SIG-M5 treated with dmso at 0.1 percent for 504 hours (cell line): ENCODE results near the gene SMAD4.

Source experiments
- DNase-seq: peaks from one replicate; lab custom pipeline; 2025; ENCODE audit not compliant: unreplicated experiment; lab: John Stamatoyannopoulos, UW

Gene SMAD4

GRCh38 chr18:51021226-51021965, 8.6 kb upstream of the SMAD4 start:
- DNase-seq, result no peak

DNA sequence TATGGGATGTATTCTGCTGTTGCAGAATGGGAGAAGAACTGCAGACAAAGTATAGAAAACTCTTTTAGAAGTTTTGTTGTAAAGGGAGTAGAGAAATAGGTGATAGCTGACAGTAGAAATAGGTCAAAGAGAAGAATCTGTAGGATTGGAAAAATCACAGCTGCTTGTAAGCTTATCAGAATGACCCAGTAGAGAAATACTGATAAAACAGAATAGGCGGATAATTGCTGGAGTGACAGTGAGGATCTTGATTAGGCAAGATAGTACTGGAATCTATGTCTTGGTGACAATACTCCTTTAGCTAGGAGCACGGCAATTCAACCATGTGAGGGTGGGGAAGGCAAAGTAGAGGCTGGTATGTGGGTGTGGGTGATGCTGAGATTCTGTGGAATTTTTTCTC, 4.5 kb upstream of the SMAD4 start:
- DNase-seq, result no peak

DNA sequence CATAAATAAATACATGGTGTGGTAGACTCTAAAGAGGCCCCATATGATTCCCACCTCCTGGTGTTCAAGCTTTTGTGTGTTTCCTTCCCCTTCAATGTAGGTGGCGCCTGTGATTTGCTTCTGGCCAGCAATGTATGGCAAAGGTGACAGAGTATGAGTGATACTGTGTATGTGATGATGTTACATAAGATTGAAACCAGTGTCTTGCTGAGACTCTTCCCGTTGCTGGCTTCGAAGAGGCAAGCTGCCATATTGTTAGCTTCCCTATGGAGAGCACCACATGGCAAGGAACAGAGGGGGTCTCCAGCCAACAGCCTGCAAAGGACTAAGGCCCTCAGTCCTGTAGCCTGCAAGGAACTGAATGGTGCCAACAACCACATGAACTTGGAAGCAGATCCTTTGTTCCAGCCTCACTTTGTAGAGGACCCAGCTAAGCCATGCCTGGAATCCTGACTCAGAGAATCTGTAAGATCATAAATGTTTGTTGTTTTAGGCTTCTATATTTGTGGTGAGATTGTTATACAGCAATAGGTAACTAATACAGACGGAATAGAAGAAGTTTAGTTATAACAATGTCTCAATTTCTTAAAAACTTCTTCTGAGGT, 1.7 kb upstream of the SMAD4 start:
- peak; percentile 64 for DNase-seq

DNA sequence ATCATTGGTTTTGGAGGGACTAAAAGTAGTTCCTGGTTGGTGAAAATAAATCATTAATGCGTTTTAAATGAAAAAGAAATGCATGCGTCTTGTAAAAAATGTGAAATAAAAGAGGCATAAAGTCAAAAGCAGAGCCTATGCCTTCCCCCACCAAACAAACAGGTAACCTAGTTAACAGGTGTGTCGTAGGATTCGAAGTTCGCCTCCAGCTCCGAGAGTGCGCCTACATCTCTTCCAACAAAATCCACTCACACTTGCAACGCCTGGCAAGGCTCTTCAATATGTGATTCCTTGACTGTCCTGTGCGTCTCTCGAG, 677 bp upstream of the SMAD4 start:
- no peak for DNase-seq

DNA sequence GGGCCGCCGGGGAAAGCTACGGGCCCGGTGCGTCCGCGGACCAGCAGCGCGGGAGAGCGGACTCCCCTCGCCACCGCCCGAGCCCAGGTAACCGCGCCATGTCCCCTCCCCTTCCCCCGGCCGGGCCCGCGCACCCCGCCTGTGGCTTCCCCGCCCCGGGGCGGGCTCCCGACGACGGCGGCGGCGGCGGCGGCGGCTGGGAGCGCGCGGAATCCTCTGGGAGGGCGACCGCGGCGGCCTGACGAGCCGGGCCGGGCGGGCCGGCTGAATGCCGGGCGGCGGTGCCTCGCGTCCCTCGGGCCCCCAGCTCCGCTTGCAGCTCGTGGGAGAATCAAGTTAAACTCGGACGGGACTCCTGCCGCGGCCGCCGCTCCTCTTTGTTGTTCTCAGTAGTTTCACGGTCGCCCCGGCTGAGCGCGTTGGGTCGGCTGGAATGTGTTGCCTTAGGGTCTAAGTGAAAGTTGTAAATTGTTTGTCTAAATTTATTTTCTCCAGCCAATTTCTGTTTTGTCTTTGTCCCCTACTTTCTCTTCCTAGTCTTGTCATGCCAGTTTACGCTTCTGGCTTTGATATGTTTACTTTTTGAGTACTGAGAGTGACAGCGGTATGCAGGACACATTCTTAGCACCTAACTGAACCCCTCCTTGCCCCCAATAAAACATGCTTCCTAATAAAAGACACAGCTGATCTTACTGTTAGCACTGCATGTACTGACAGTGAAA, 685 bp downstream of the SMAD4 start:
- DNase-seq, result peak; percentile 27

- DNase-seq, result no peak
Observed at GRCh38 chr18:51032193-51032592, 2.2 kb downstream of the SMAD4 start.

GRCh38 chr18:51037230-51037629, 7.2 kb downstream of the SMAD4 start:
- DNase-seq, result no peak

- DNase-seq, result no peak
Observed at GRCh38 chr18:51038110-51038509, 8.1 kb downstream of the SMAD4 start.

GRCh38 chr18:51039138-51040112, 9.4 kb downstream of the SMAD4 start:
- peak; percentile 8 for DNase-seq

DNA sequence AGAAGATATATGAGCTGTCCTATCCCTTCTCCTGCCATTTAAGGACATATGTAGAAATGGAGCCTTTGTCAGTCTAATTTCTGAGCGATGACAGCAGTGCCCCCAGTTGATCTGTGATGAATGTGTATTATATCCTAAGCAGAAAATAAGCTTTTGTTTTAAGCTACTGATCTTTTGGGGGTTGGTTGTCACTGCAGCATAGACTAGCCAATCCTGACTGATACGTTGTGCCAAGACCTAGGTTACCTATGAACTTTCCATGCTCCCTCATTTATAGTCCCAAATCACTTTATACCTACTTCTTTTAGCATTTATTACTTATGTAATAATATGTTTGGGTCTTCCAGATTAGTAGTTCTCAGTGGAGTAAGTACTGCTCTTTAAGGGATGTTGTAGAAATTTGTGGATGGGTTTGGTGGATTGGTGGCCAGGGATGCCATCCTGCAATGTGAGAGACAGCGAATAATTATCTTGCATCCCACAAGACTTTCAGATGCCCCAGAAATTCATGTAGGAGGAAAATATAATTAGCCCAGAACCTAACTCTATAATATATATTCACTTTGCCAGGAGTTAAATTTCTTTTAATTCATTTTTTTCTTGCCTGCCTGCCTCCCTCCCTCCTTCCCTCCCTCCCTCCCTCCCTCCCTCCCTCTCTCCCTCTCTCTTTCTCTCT, 11.8 kb downstream of the SMAD4 start:
- DNase-seq, result no peak

GRCh38 chr18:51044928-51045585, 15.0 kb downstream of the SMAD4 start:
- DNase-seq, result no peak

- DNase-seq, result no peak
Observed at GRCh38 chr18:51048190-51048589, 18.2 kb downstream of the SMAD4 start.

- no peak for DNase-seq
Observed at GRCh38 chr18:51049137-51049536, 19.1 kb downstream of the SMAD4 start.

- DNase-seq, result peak; percentile 66
Observed at GRCh38 chr18:51051105-51051712, 21.2 kb downstream of the SMAD4 start.

DNA sequence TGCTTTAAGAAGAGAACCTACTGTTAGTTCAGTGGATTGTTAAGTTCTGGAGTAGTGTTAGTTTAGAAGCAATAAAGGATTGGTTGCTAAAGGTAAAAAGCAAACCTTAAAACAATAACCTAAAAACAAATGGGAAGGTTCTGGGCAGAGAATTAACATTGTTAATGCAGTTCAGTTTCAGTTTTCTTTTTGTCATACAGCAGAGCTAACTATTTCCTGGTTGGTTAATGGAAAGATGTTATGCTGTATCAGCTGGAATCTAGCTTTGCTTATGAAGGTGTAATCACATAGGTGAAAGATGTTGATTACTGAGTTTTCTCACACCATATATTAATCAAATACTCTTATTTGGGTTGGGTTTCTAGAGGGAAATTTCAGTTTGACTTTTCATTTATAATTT, 23.8 kb downstream of the SMAD4 start:
- no peak for DNase-seq

- DNase-seq, result no peak
Observed at GRCh38 chr18:51054764-51055163, 24.8 kb downstream of the SMAD4 start.

GRCh38 chr18:51059969-51060368, 30.0 kb downstream of the SMAD4 start:
- no peak for DNase-seq

- DNase-seq, result no peak
Observed at GRCh38 chr18:51064256-51064655, 34.2 kb downstream of the SMAD4 start.

GRCh38 chr18:51066273-51066672, 36.3 kb downstream of the SMAD4 start:
- no peak for DNase-seq

- no peak for DNase-seq
Observed at GRCh38 chr18:51068105-51068504, 38.1 kb downstream of the SMAD4 start.
